CD4-positive, alpha-beta T cell (primary cell): Measurements from ENCODE around the gene GSE1. TPM values are rescaled to one million over a fixed set of nuclear protein-coding genes. Genes with fewer than 3 reads are reported as not detected.
A peak's percentile ranks its signal among the peaks of the same experiment; 100 is the strongest.

Experiments
- ATAC-seq: fragments of 200-7000 bp; cut with Tn5 transposase; one replicate; pipeline ENCODE4 v1.10.0; 2022; ENCODE audit warnings: mild to moderate bottlenecking; ENCODE audit not compliant: poor library complexity
- CTCF ChIA-PET: fragments of 350-600 bp; sonication (Branson Sonifier 250); formaldehyde crosslinking; loops from one replicate; lab custom pipeline; 2021; ENCODE audit warnings: antibody characterized with exemption, inconsistent platforms; lab: Charles Lee
- POLR2A ChIA-PET: fragments of 350-600 bp; sonication (Branson Sonifier 250); formaldehyde crosslinking; loops from one replicate; lab custom pipeline; 2021; ENCODE audit warnings: antibody characterized with exemption, inconsistent platforms; lab: Charles Lee
- DNase-seq, 14 experiments: peaks; one replicate each; pipeline ENCODE4 v3.0.0-alpha.2; 2013 to 2020; ENCODE audit warnings: mixed read lengths in 2 of 14
- H3K27ac ChIP-seq, 2 donors: one replicate each; pipeline versions ENCODE4 v1.5.1 to v1.7.0; 2013; ENCODE audit warnings: low read length in 2 of 2, low read depth in 1 of 2, mild to moderate bottlenecking in 1 of 2
- H3K27me3 ChIP-seq, 2 experiments: 1 replicate in 1 of 2; 2 replicates in 1 of 2; pipeline versions ENCODE4 v1.6.1 to v1.7.0; 2013; ENCODE audit warnings: low read length in 2 of 2, control low read depth in 1 of 2, mild to moderate bottlenecking in 1 of 2, moderate library complexity in 1 of 2; ENCODE audit not compliant: insufficient read depth in 2 of 2, control insufficient read depth in 1 of 2
- H3K36me3 ChIP-seq: one replicate; pipeline ENCODE4 v1.6.1; 2013; ENCODE audit warnings: low read length, control low read depth; ENCODE audit not compliant: insufficient read depth
- H3K4me1 ChIP-seq: one replicate; pipeline ENCODE4 v1.6.1; 2013; ENCODE audit warnings: low read length, control low read depth; ENCODE audit not compliant: insufficient read depth
- H3K4me3 ChIP-seq: one replicate; pipeline ENCODE4 v1.5.1; 2013; ENCODE audit warnings: mild to moderate bottlenecking, low read length, moderate library complexity
- H3K9me3 ChIP-seq, 2 experiments: 1 replicate in 1 of 2; 2 replicates in 1 of 2; pipeline versions ENCODE4 v1.6.1 to v1.7.0; 2013; ENCODE audit warnings: low read length in 2 of 2, mild to moderate bottlenecking in 2 of 2, control low read depth in 1 of 2, moderate library complexity in 1 of 2; ENCODE audit not compliant: control insufficient read depth in 1 of 2, insufficient read depth in 1 of 2
- H3K27ac Mint-ChIP-seq: one replicate; pipeline ENCODE4 v1.8.0; 2020; ENCODE audit warnings: mixed read lengths
- H3K27me3 Mint-ChIP-seq: one replicate; pipeline ENCODE4 v1.8.0; 2021; ENCODE audit warnings: mixed read lengths
- H3K36me3 Mint-ChIP-seq: one replicate; pipeline ENCODE4 v1.8.0; 2021; ENCODE audit warnings: low read depth, mixed read lengths
- H3K4me1 Mint-ChIP-seq: one replicate; pipeline ENCODE4 v1.8.0; 2021; ENCODE audit warnings: low read depth, mixed read lengths
- H3K4me3 Mint-ChIP-seq: one replicate; pipeline ENCODE4 v1.8.0; 2020; ENCODE audit warnings: mild to moderate bottlenecking, mixed read lengths
- H3K9me3 Mint-ChIP-seq: one replicate; pipeline ENCODE4 v1.8.0; 2020; ENCODE audit warnings: mixed read lengths
- intact Hi-C, 2 experiments: fragments of 100-400 bp; cut with DNase I in 1 of 2; cut with micrococcal nuclease in 1 of 2; formaldehyde crosslinking; loops; one replicate each; pipeline versions ENCODE4 v1.15.1 to v1.9.0; 2023 to 2025; cut with DNase I, micrococcal nuclease
- total RNA-seq, 174 experiments: library from RNA in 2 of 174; stranded (reverse) in 2 of 174; gene quantifications; one replicate each; pipeline ENCODE4 v1.2.3 and lab custom pipeline; 2021 to 2026
- TF ChIP-seq, protein P1 (sequence below): fragments of 200-600 bp; IDR thresholded peaks from one replicate; pipeline ENCODE4 v1.8.0; 2022; ENCODE audit warnings: antibody characterized with exemption, mild to moderate bottlenecking

Gene GSE1
- total RNA-seq, 2 experiments from 2014 or later, result 11.7 to 13.7 TPM

DNA sequence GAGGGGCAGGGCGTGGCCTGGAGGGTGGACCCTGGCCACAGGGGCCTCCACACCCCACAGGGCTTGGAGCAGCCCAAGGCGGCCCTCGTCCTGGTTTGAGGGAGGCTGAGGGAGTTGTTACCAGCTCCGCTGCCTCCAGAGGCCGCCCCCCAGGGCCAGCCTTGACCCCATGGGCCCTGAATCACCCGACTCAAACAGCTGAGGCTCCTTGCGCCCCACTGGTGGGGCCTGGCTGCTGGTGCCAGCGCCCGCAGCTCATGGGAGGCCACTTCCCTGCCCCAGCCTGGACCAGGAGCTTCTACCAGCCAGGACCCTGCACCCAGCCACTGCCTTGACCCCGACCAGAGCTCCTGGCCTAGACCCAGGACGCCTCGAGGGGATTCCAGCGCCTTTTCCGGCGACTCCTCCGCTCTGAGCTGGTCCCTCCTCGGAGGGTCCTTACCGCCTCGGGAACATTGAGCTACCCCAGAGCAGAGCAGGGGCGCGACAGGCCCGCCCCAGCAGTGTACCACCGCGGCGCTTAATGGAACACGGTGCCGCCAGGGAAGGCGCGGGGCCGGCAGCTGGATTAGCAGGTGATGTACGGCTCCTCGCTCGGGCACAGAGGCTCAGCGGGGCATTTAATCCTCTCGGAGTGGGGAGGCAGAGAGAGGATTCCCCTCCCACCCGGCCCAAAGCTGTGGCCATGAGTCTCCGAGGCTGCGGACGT lies 37.2 kb downstream of the GSE1 start:
- H3K27me3 ChIP-seq, result no peaks in the 10 kb centered on the region
- POLR2A ChIA-PET, result no interaction called here
- DNase-seq (no peak), ATAC-seq (no peak)
- TF ChIP-seq, protein P1, sequence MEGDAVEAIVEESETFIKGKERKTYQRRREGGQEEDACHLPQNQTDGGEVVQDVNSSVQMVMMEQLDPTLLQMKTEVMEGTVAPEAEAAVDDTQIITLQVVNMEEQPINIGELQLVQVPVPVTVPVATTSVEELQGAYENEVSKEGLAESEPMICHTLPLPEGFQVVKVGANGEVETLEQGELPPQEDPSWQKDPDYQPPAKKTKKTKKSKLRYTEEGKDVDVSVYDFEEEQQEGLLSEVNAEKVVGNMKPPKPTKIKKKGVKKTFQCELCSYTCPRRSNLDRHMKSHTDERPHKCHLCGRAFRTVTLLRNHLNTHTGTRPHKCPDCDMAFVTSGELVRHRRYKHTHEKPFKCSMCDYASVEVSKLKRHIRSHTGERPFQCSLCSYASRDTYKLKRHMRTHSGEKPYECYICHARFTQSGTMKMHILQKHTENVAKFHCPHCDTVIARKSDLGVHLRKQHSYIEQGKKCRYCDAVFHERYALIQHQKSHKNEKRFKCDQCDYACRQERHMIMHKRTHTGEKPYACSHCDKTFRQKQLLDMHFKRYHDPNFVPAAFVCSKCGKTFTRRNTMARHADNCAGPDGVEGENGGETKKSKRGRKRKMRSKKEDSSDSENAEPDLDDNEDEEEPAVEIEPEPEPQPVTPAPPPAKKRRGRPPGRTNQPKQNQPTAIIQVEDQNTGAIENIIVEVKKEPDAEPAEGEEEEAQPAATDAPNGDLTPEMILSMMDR, result no peak
- H3K4me3 ChIP-seq, result no peak overlapping the region
- H3K4me3 Mint-ChIP-seq, result no peak overlapping the region
- H3K36me3 Mint-ChIP-seq, result peaks cover 3% of the 10 kb centered on the region
- H3K4me1 ChIP-seq, result peaks cover 2% of the 10 kb centered on the region
- CTCF ChIA-PET, result interaction anchor here (1.2 kb wide), 1 partner anchor 10 kb away, joined by 4 read pairs; no protein-coding TSS in a partner anchor
- intact Hi-C loops, result no loop called here
- H3K36me3 ChIP-seq, result peaks cover 19% of the 10 kb centered on the region
- no peaks in the 10 kb centered on the region for H3K27me3 Mint-ChIP-seq
- no peaks in the 10 kb centered on the region for H3K9me3 Mint-ChIP-seq
- H3K4me1 Mint-ChIP-seq, result no peaks in the 10 kb centered on the region
- no peak overlapping the region for H3K27ac ChIP-seq
- peaks cover 0 to 11% of the 10 kb centered on the region in 2 experiments for H3K9me3 ChIP-seq
- no peak overlapping the region for H3K27ac Mint-ChIP-seq

DNA sequence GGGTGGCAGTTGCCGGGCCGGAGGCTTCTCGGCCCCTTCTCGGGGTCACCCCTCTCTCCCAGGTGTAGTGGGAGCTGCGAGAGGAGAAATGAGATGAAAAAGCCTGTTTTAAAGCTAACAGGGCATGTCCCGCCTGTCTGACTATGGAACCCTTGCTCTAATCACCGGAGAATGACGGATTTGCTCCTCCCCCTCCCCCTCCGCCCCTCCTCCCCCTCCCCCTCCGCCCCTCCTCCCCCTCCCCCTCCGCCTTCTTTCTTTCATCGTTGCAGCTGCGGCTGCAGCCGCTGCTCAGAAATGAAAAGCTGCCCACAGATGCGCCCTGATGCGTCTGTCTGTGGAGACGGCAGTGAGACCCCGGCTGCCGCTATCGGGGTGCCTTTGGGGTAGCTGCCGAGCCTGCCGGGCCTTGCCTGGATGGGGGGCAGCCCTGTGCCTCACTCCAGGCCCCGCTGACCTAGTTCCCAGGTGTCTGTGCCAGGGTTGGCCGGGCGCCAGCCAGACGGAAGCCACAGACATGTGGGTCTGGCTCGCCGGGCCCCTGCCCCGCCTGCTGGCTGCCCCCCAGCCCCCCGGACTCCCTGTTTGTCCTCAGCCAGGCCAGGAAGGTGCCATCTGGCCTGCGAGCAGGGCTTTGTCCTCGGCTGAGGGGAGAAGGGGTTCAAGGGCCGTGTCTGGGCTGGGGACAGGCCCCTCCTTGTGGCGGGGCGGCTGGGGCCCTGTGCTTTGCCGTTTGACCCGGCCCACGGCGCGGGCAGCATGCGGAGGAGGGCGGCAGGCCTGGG lies 37.9 kb downstream of the GSE1 start:
- Histone ChIP-seq H3K36me3 (peaks cover 25% of the 10 kb centered on the region), H3K27me3 (no peaks in the 10 kb centered on the region), H3K27ac (no peak overlapping the region), H3K9me3 (peaks cover 0 to 11% of the 10 kb centered on the region in 2 experiments), H3K4me3 (no peak overlapping the region), H3K4me1 (no peaks in the 10 kb centered on the region)
- TF ChIP-seq, protein P1, result no peak
- no peaks in the 10 kb centered on the region for H3K4me1 Mint-ChIP-seq
- H3K27ac Mint-ChIP-seq, result no peak overlapping the region
- ATAC-seq, result no peak
- H3K9me3 Mint-ChIP-seq, result no peaks in the 10 kb centered on the region
- intact Hi-C loops, result no loop called here
- no peak overlapping the region for H3K4me3 Mint-ChIP-seq
- peaks cover 8% of the 10 kb centered on the region for H3K36me3 Mint-ChIP-seq
- ChIA-PET CTCF (interaction anchor here (1.2 kb wide), 1 partner anchor 9 kb away, joined by 4 read pairs; no protein-coding TSS in a partner anchor), POLR2A (no interaction called here)
- DNase-seq, result peak in 2 of 14 experiments; percentile 10 to 18
- H3K27me3 Mint-ChIP-seq, result no peaks in the 10 kb centered on the region

DNA sequence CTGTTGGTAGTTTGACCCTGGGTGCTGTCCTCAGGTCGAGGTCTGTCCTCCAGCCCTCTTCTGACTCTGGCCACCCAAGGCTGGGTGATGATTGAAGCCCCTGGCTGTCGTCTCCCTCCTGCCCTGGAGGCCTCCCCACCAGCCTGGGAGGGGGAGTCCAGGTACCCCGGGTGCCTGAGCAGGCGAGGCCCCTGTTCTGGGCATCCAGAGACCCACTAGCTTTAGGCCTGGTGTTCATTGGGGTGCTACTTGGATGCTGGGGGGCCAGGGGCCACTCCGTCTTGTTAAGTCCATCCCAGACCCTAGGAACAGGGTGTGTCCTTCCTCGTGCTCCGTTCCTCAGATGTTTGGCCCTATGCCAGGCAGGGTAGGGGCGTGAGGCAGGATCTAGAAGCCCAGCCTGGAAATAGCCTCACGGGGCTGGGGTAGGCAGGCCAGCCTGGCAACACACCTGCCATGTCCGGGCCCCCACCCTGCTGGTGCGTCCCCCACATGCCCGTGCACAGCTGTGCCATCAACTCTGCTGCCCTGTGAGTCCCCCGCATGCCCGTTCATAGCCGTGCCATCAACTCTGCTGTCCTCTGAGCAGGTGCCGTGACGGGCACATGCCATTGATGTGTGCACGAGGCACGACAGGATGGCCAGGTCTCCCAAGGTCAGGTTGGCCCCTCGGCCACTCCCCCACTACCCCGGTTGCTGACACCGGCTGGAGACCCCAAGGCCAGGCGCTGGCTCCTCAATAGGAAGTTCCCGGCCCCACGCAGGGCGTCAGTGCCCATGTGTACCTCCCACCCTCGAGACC lies 38.7 kb downstream of the GSE1 start:
- H3K27me3 ChIP-seq, result no peaks in the 10 kb centered on the region
- no peaks in the 10 kb centered on the region for H3K27me3 Mint-ChIP-seq
- intact Hi-C loops, result no loop called here
- no peak overlapping the region for H3K4me3 ChIP-seq
- H3K36me3 Mint-ChIP-seq, result peaks cover 12% of the 10 kb centered on the region
- no peaks in the 10 kb centered on the region for H3K4me1 ChIP-seq
- no peak overlapping the region for H3K27ac Mint-ChIP-seq
- peaks cover 33% of the 10 kb centered on the region for H3K36me3 ChIP-seq
- H3K9me3 ChIP-seq, result peaks cover 0 to 11% of the 10 kb centered on the region in 2 experiments
- DNase-seq, result no peak
- CTCF ChIA-PET, result no interaction called here
- no peak overlapping the region for H3K4me3 Mint-ChIP-seq
- H3K9me3 Mint-ChIP-seq, result no peaks in the 10 kb centered on the region
- POLR2A ChIA-PET, result no interaction called here
- TF ChIP-seq, protein P1, result no peak
- H3K27ac ChIP-seq, result no peak overlapping the region
- no peak for ATAC-seq
- H3K4me1 Mint-ChIP-seq, result no peaks in the 10 kb centered on the region
